ENCODE data around the gene LBH.

GRCh38 chr2:30254685-30255001 lies 23.3 kb downstream of the LBH start:
- no peak for TF ChIP-seq CTCF (IDR thresholded peaks at IDR 0.05)
- no peak for TF ChIP-seq POLR2A (IDR thresholded peaks at IDR 0.05)
- TF ChIP-seq POLR2AphosphoS5 (IDR thresholded peaks at IDR 0.05), result no peak
- no peak for TF ChIP-seq EP300 (IDR thresholded peaks at IDR 0.05)

Data from sigmoid colon (tissue), 4 donors.